T47D (cell line): ENCODE measurements around the gene LCN10.
"Not testable (repeated sequence)": the region's sequence is repeated elsewhere in the genome, so short reads cannot be mapped to it uniquely, and the experiment has no call there.

Experiments used
- DNase-seq, 2 experiments: peaks; one replicate each; pipeline versions ENCODE4 v3.0.0 to v3.0.0-alpha.2; 2011 to 2012; ENCODE audit warnings: low read depth in 1 of 2, low spot score in 1 of 2
- JUND ChIP-seq: IDR thresholded peaks from 2 replicates; pipeline ENCODE4 v1.6.1; 2012; ENCODE audit warnings: low read depth
- in situ Hi-C: cut with HindIII; loops from 2 replicates; pipeline ENCODE4 v1.10.0; 2016; ENCODE audit warnings: low sequenced_read_pairs, low pct_unique_long_range_greater_than_20kb

Gene LCN10

DNA sequence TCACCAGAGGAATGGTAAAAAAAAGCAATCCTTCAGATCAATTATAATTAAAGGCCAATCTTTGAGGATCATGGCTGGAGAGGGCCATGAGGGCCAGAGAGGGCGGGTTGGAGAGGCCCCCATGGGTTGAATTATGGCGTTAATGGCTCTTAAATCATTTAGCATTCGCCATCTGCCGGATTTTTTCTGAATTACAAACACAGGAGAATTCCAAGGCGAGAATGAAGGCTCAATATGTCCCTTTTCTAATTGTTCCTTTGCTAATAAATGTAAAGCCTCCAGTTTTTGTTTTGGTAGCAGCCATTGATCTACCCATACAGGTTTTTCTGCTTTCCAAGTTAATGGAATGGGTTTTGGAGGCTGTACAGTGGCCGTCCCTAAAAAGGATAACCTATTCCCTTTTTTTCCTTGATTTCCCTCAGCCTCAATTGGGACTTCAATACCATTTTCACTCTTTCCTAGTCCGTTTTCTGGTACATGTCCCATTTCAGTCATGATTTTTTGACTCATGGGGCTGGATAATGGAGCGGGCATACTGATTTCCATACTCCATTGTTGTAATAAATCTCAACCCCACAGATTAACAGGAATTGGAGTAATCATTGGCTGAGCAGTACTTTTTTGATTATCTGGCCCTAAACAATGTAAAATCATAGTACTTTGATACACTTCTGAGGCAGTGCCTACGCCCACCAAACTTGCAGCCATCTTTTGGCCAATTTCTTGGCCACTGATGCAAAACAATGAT, 41.7 kb upstream of the LCN10 start:
- no peak for TF ChIP-seq JUND
- DNase-seq, result peak in 1 of 2 experiments; percentile 64
- in situ Hi-C loops, result no loop called here

- no peak for DNase-seq
- in situ Hi-C loops, result no loop called here
- no peak for TF ChIP-seq JUND
Measured at GRCh38 chr9:136782452-136782851, 39.7 kb upstream of the LCN10 start.

GRCh38 chr9:136779808-136780207, 37.1 kb upstream of the LCN10 start:
- in situ Hi-C loops, result no loop called here
- peak in 1 of 2 experiments; percentile 50 for DNase-seq
- TF ChIP-seq JUND, result no peak

DNA sequence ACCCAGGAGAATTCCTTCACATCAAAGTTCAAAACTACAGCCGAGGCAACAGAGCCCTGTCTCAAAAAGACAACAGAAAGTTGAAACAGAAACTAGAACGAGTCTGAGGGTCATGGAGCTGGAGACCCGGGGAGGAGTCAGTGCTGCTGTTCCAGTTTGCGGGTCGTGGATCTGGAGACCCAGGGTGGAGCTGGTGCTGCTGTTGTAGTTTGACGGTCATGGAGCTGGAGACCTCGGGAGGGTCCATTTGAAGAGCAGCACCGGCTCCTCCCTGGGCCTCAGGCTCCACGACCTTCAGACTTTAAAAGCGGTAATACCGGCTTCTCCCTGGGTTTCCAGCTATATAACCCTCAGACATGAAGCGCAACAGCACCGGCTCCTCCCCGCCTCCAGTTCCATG, 34.6 kb upstream of the LCN10 start:
- in situ Hi-C loops, result no loop called here
- peak in 1 of 2 experiments; percentile 41 for DNase-seq
- TF ChIP-seq JUND, result no peak

DNA sequence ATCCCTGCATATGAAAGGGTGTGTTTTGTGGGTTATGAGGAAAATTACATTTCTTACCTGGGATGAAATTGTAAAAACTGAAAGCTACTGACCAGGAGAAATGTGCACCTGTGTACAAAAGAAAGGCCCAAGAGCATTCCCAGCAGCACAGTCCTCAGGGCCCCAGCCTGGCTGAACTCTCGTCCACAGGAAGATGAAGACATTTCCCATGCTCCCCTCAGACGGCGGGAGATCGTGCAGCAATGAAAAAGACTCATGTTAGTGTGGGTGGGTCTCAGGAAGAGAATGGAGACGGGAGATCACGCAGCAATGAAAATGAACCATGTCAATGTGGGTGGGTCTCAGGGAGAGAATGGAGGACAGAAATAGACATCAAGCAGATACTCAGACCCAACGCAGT, 34.2 kb upstream of the LCN10 start:
- in situ Hi-C loops, result no loop called here
- DNase-seq, result no peak
- TF ChIP-seq JUND, result no peak

- no peak for TF ChIP-seq JUND
- in situ Hi-C loops, result no loop called here
- no peak for DNase-seq
Measured at GRCh38 chr9:136775191-136775590, 32.5 kb upstream of the LCN10 start.

GRCh38 chr9:136774416-136775045, 31.8 kb upstream of the LCN10 start:
- DNase-seq, result peak in 1 of 2 experiments; percentile 84
- no peak for TF ChIP-seq JUND
- in situ Hi-C loops, result no loop called here

DNA sequence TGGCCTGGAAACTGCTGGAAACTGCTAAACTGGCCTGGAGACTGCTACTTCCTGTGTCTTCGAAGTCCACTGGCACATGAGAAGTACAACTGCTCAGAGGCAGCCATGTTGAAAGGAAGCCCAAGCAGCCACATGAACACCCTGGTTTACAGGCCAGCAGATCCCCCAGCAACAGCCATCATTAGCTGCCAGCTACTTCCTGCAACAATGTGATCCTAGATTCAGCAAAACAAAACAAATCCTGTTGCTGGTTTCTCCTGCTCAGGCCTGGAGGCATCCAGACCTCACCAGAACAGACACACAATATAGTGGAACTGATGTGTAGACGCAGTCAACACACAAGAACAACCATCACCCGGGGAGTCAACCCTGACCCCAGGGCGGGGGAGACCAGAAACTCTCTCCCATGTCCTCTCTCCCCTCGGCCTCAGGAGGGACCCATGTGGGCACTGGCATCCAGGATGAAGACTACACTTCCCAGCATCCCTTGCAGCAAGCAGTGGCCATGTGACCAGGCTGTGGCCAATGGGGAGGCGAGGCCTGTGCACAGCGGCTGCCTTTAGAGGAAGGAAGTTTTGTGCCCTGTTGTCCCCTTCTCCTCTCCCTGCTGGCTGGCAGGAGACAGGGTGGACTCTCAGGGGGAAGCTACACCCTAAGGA, 30.8 kb upstream of the LCN10 start:
- no peak for TF ChIP-seq JUND
- DNase-seq, result peak; percentile 76 to 84
- in situ Hi-C loops, result no loop called here

DNA sequence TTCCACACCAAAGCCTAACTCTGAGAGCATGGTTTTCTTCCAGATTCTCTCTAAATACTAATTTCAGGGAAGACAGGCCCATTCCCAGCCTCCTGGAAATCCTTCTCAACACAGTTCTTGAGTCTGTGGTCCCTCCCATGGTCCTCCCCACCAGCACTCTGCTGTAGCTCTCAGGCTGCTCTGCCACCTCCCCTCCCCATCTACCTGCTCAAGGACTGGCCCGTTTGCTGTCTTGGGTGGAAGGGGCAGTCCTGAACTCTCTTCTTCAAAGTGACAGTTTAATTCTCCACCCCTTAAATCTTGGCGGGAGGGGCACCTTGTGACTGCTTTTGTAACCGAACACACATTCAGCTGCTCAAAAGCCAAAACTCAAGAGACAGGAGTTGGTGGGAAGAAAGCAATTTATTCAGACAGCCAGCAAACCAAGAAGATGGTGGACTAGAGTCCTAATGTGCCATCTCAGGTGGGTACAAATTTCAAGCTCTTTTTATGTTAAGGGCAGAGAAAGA, 29.2 kb upstream of the LCN10 start:
- DNase-seq, result no peak
- in situ Hi-C loops, result no loop called here
- no peak for TF ChIP-seq JUND

GRCh38 chr9:136769710-136770191, 27.0 kb upstream of the LCN10 start:
- in situ Hi-C loops, result no loop called here
- no peak for TF ChIP-seq JUND
- peak; percentile 60 to 80 for DNase-seq

- in situ Hi-C loops, result not testable (repeated sequence)
- peak in 1 of 2 experiments; percentile 77 for DNase-seq
Measured at GRCh38 chr9:136766410-136767120, 23.8 kb upstream of the LCN10 start.

DNA sequence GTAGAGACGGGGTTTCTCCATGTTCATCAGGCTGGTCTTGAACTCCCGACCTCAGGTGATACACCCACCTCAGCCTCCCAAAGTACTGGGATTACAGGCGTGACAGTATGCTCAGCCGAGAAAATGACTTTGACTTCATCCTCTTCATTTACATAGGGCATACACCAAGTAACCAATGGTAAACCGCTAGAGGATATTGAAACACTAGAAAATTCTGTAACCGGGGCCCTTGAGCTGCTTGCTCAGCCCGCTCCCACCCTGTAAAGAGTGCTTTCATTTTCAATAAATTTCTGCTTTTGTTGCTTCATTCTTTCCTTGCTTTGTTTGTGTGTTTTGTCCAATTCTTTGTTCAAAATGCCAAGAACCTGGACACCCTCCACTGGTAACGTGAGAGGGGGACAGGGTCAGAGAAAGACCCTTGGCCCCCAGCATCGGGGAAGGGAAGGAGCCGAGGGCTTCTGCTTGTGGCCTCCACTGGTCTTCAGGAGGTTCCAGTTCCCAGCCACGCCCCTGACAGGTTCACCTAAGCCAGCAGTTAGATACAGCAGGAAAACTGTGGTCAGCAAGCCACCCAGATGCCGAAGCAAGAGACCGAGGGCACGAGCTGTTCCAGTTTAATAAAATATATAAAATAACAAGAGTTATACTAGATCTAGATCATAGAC, 23.1 kb upstream of the LCN10 start:
- DNase-seq, in situ Hi-C loops: not testable (repeated sequence)
